C4-2B (cell line): ENCODE results near the gene ACOT11.

Experiments used
- H3K27ac ChIP-seq: fragments of 450-650 bp; 2 replicates; pipeline ENCODE4 v1.5.1; 2017
- CTCF ChIP-seq: fragments of 450-650 bp; conservative IDR thresholded peaks from 2 replicates; pipeline ENCODE4 v1.5.1; 2017; ENCODE audit warnings: mild to moderate bottlenecking
- ZFX ChIP-seq: fragments of 450-650 bp; IDR thresholded peaks from 2 replicates; pipeline ENCODE4 v1.6.1; 2017

The ACOT11 gene

GRCh38 chr1:54547601-54548388, at the start of gene ACOT11:
Gene ACOT11 (plus strand): TSS chr1:54548228. CDS start chr1:54548310, 82 bp downstream.
- no peak for TF ChIP-seq ZFX
- no peak; the same call in 1 of the 2 replicates for TF ChIP-seq CTCF
- H3K27ac ChIP-seq: no peak within 1 kb of the TSS

GRCh38 chr1:54498383-54499096, 49.5 kb upstream of the ACOT11 start:
- TF ChIP-seq CTCF: no peak
- TF ChIP-seq ZFX: no peak
- H3K27ac ChIP-seq: no peak overlapping the region

- TF ChIP-seq CTCF (no peak), ZFX (no peak)
- H3K27ac ChIP-seq: no peak overlapping the region
Observed at GRCh38 chr1:54499097-54499359, 49.0 kb upstream of the ACOT11 start.

GRCh38 chr1:54499360-54500106, 48.5 kb upstream of the ACOT11 start:
- TF ChIP-seq CTCF (no peak; the same call in 1 of the 2 replicates), ZFX (no peak)
- H3K27ac ChIP-seq: no peak overlapping the region

GRCh38 chr1:54500107-54500431, 48.0 kb upstream of the ACOT11 start:
- H3K27ac ChIP-seq: no peak overlapping the region
- TF ChIP-seq CTCF: no peak
- TF ChIP-seq ZFX: no peak

- no peak for TF ChIP-seq CTCF
- no peak overlapping the region for H3K27ac ChIP-seq
Observed at GRCh38 chr1:54501849-54502248, 46.2 kb upstream of the ACOT11 start.

- no peak overlapping the region for H3K27ac ChIP-seq
- TF ChIP-seq CTCF (no peak), ZFX (no peak)
Observed at GRCh38 chr1:54502342-54502741, 45.7 kb upstream of the ACOT11 start.
